AG04449 (cell line): Measurements from ENCODE around the gene HIVEP3.

Experiments used
- CTCF ChIA-PET: fragments of 350-600 bp; formaldehyde crosslinking; extraction: SDS; loops from one replicate; lab custom pipeline; 2021; ENCODE audit warnings: antibody characterized with exemption; lab: Yijun Ruan, JAX
- POLR2A ChIA-PET: fragments of 400-600, 350-600 bp; formaldehyde crosslinking; extraction: SDS; loops from one replicate; lab custom pipeline; 2020; ENCODE audit warnings: antibody characterized with exemption, inconsistent platforms; lab: Yijun Ruan, JAX
- DNase-seq: peaks from one replicate; pipeline ENCODE4 v3.0.0-alpha.2; 2010; ENCODE audit warnings: low read depth, low spot score
- H3K4me3 ChIP-seq: 2 replicates; pipeline ENCODE4 v1.5.1; 2011; ENCODE audit warnings: low read depth, mild to moderate bottlenecking, control low read depth, low read length
- CTCF ChIP-seq: IDR thresholded peaks from one replicate; pipeline ENCODE4 v1.5.1; 2011; ENCODE audit warnings: mild to moderate bottlenecking, moderate library complexity, low read length, control low read depth, inconsistent platforms; ENCODE audit not compliant: insufficient read depth; ENCODE audit errors: missing control alignments

HIVEP3 gene

GRCh38 chr1:41794031-41794430 lies 124.7 kb downstream of the HIVEP3 start:
- ChIA-PET CTCF (no interaction called here), POLR2A (no interaction called here)
- no peak for TF ChIP-seq CTCF
- no peak for DNase-seq
- H3K4me3 ChIP-seq, result no peak overlapping the region

DNA sequence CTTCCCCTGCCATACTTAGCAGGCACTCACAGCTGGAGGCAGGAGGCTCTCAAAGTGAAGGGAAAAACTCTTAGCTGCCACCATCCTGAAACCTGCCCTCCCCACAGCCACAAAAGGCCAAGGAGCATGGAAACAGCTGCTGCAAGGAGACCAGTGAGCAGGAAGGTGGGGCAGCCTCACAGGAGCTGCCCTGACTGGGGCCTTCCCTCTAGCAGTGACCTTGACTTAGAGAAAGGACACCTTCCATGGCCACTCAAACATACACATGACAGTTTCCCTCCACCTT lies 126.3 kb downstream of the HIVEP3 start:
- no peak overlapping the region for H3K4me3 ChIP-seq
- POLR2A ChIA-PET, result no interaction called here
- TF ChIP-seq CTCF, result no peak
- CTCF ChIA-PET, result interaction anchor here (0.8 to 2.8 kb wide), 3 partner anchors 217 to 276 kb away, joined by 3 to 23 read pairs (median 3); no protein-coding TSS in a partner anchor
- DNase-seq, result no peak

GRCh38 chr1:41791667-41792484 lies 126.8 kb downstream of the HIVEP3 start:
- no peak for DNase-seq
- no peak for TF ChIP-seq CTCF
- POLR2A ChIA-PET, result no interaction called here
- no peak overlapping the region for H3K4me3 ChIP-seq
- CTCF ChIA-PET, result interaction anchor here (0.8 to 2.8 kb wide), 3 partner anchors 216 to 275 kb away, joined by 3 to 23 read pairs (median 3); no protein-coding TSS in a partner anchor

- ChIA-PET POLR2A (no interaction called here), CTCF (interaction anchor here (1.3 to 3.6 kb wide), 3 partner anchors 18 to 216 kb away, joined by 3 to 21 read pairs (median 4); no protein-coding TSS in a partner anchor)
- H3K4me3 ChIP-seq, result no peak overlapping the region
- DNase-seq, result no peak
- no peak for TF ChIP-seq CTCF
These were observed 128.4 kb downstream of the HIVEP3 start for GRCh38 chr1:41790351-41790750.

- DNase-seq, result no peak
- ChIA-PET CTCF (interaction anchor here (1.3 to 3.6 kb wide), 5 partner anchors 9 to 215 kb away, joined by 3 to 21 read pairs (median 6); no protein-coding TSS in a partner anchor), POLR2A (no interaction called here)
- TF ChIP-seq CTCF, result no peak
- no peak overlapping the region for H3K4me3 ChIP-seq
These were observed 128.9 kb downstream of the HIVEP3 start for GRCh38 chr1:41789661-41790330.

- no peak for DNase-seq
- POLR2A ChIA-PET, result no interaction called here
- no peak overlapping the region for H3K4me3 ChIP-seq
- no peak for TF ChIP-seq CTCF
- CTCF ChIA-PET, result interaction anchor here (1.2 to 3.6 kb wide), 4 partner anchors 8 to 214 kb away, joined by 3 to 21 read pairs (median 6); no protein-coding TSS in a partner anchor
These were observed 130.3 kb downstream of the HIVEP3 start for GRCh38 chr1:41788427-41788826.
